ENCODE results near the gene AHI1.

DNA sequence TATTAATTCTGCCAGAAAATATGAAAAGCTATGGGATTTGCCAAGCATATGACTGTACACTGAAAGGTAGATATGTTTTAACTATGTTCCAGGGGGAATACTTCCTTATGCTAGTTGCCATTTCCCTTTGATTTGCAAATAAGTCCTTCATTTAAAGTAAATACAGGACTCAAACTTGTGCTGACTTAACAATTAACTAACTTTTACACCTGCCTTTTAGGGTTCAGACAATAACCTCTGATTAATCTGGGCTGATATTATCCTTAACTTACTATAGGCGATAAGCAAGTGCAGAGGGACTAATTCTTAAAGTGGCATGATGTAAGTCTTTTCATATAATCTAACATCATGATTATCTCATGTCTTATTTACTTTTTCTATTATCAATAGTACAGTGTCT is 143.1 kb downstream of the AHI1 start:
- TF ChIP-seq, protein P1, sequence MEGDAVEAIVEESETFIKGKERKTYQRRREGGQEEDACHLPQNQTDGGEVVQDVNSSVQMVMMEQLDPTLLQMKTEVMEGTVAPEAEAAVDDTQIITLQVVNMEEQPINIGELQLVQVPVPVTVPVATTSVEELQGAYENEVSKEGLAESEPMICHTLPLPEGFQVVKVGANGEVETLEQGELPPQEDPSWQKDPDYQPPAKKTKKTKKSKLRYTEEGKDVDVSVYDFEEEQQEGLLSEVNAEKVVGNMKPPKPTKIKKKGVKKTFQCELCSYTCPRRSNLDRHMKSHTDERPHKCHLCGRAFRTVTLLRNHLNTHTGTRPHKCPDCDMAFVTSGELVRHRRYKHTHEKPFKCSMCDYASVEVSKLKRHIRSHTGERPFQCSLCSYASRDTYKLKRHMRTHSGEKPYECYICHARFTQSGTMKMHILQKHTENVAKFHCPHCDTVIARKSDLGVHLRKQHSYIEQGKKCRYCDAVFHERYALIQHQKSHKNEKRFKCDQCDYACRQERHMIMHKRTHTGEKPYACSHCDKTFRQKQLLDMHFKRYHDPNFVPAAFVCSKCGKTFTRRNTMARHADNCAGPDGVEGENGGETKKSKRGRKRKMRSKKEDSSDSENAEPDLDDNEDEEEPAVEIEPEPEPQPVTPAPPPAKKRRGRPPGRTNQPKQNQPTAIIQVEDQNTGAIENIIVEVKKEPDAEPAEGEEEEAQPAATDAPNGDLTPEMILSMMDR (IDR thresholded peaks at IDR 0.05; ENCODE audit: low read depth, low read length), result no peak
- TF ChIP-seq EZH2phosphoT487 (IDR thresholded peaks at IDR 0.05; ENCODE audit: low read depth), result no peak

All from OCI-LY3 (cell line).